COR-L47 (cell line): ENCODE data around the gene TRA2B.
A peak's percentile ranks its signal among the peaks of the same experiment; 100 is the strongest.

Experiments used
- DNase-seq: peaks from one replicate; lab custom pipeline; 2025; lab: John Stamatoyannopoulos, UW

The TRA2B gene

GRCh38 chr3:185937689-185938374, at the start of gene TRA2B:
TSS of gene TRA2B (minus strand) at chr3:185938014. CDS start at chr3:185937860, 154 bp downstream.
- DNase-seq = peak; percentile 99

GRCh38 chr3:185986198-185986777, 48.5 kb upstream of the TRA2B start:
- no peak for DNase-seq

GRCh38 chr3:185984203-185984602, 46.4 kb upstream of the TRA2B start:
- DNase-seq = no peak

- peak; percentile 63 for DNase-seq
Observed at GRCh38 chr3:185983495-185984141, 45.8 kb upstream of the TRA2B start.

GRCh38 chr3:185982632-185983031, 44.8 kb upstream of the TRA2B start:
- DNase-seq = no peak

GRCh38 chr3:185981621-185982020, 43.8 kb upstream of the TRA2B start:
- DNase-seq = no peak

- no peak for DNase-seq
Observed at GRCh38 chr3:185979721-185980121, 41.9 kb upstream of the TRA2B start.

GRCh38 chr3:185978516-185978915, 40.7 kb upstream of the TRA2B start:
- DNase-seq = no peak

- no peak for DNase-seq
Observed at GRCh38 chr3:185977679-185978040, 39.8 kb upstream of the TRA2B start.

GRCh38 chr3:185976977-185977678, 39.3 kb upstream of the TRA2B start:
- DNase-seq = peak; percentile 53

GRCh38 chr3:185976100-185976499, 38.3 kb upstream of the TRA2B start:
- no peak for DNase-seq

- DNase-seq = no peak
Observed at GRCh38 chr3:185971579-185971978, 33.8 kb upstream of the TRA2B start.

GRCh38 chr3:185968168-185968567, 30.4 kb upstream of the TRA2B start:
- no peak for DNase-seq

- DNase-seq = no peak
Observed at GRCh38 chr3:185966655-185967054, 28.8 kb upstream of the TRA2B start.

GRCh38 chr3:185965496-185965895, 27.7 kb upstream of the TRA2B start:
- no peak for DNase-seq

GRCh38 chr3:185961675-185962232, 23.9 kb upstream of the TRA2B start:
- DNase-seq = no peak

GRCh38 chr3:185960522-185961288, 22.9 kb upstream of the TRA2B start:
- DNase-seq = no peak

GRCh38 chr3:185959609-185960521, 22.1 kb upstream of the TRA2B start:
- no peak for DNase-seq

GRCh38 chr3:185958626-185959025, 20.8 kb upstream of the TRA2B start:
- DNase-seq = no peak

- DNase-seq = no peak
Observed at GRCh38 chr3:185956244-185956643, 18.4 kb upstream of the TRA2B start.

GRCh38 chr3:185954366-185954723, 16.5 kb upstream of the TRA2B start:
- no peak for DNase-seq
